LNCaP clone FGC (cell line): ENCODE measurements around the gene GAB4.
"Not testable (repeated sequence)": the region's sequence is repeated elsewhere in the genome, so short reads cannot be mapped to it uniquely, and the experiment has no call there.

Source experiments
- DNase-seq: peaks from one replicate; pipeline ENCODE4 v3.0.0-alpha.2; 2011; ENCODE audit warnings: low read depth
- H3K4me3 ChIP-seq: 2 replicates; pipeline ENCODE4 v1.5.1; 2011; ENCODE audit warnings: mild to moderate bottlenecking, low read depth, low read length, control low read depth
- TF ChIP-seq, protein P1 (sequence below): IDR thresholded peaks from 2 replicates; pipeline ENCODE4 v1.5.1; 2012; ENCODE audit warnings: mild to moderate bottlenecking; ENCODE audit not compliant: control insufficient read depth, insufficient read depth; ENCODE audit errors: extremely low read depth

GAB4 gene

DNA sequence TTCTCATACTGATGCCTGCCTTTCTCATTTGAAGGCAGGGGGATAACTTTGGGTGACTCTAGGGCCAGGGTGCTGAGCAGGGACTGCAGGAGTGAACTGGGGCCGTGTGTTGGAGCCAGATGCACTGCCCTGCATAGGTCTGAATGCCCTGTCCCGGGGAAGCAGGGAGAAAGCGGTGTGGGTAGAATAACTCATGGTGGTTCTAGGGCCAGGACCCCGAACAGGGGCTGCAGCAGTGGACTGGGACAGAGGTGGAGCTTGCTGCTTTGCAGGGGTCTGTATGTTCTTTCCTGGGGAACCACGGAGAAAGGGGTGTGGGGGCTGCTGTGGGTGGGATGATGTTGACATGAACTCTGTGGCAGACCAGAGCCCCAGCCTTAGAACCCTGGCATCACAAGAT is 52.9 kb downstream of the GAB4 start:
- TF ChIP-seq, protein P1, sequence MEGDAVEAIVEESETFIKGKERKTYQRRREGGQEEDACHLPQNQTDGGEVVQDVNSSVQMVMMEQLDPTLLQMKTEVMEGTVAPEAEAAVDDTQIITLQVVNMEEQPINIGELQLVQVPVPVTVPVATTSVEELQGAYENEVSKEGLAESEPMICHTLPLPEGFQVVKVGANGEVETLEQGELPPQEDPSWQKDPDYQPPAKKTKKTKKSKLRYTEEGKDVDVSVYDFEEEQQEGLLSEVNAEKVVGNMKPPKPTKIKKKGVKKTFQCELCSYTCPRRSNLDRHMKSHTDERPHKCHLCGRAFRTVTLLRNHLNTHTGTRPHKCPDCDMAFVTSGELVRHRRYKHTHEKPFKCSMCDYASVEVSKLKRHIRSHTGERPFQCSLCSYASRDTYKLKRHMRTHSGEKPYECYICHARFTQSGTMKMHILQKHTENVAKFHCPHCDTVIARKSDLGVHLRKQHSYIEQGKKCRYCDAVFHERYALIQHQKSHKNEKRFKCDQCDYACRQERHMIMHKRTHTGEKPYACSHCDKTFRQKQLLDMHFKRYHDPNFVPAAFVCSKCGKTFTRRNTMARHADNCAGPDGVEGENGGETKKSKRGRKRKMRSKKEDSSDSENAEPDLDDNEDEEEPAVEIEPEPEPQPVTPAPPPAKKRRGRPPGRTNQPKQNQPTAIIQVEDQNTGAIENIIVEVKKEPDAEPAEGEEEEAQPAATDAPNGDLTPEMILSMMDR: no peak
- DNase-seq: no peak
- H3K4me3 ChIP-seq: no peak overlapping the region

DNA sequence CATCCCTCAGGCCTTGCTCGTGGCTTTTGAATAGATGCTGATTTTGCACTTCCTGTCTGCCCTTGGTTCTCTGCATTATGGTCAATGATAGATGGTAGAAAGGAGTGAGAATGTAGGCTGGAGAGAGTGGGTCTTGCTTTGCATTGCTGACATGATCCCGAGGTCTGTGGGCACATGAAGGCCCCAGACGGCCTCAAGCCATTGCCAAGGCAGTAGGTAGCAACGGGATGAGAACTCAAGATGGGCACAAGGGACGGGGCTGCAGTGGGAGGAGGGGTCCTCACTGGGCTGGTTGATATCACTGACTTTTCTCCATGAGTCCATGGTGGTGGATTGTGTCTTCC is 54.0 kb downstream of the GAB4 start:
- no peak overlapping the region for H3K4me3 ChIP-seq
- TF ChIP-seq, protein P1: no peak
- DNase-seq: no peak

DNA sequence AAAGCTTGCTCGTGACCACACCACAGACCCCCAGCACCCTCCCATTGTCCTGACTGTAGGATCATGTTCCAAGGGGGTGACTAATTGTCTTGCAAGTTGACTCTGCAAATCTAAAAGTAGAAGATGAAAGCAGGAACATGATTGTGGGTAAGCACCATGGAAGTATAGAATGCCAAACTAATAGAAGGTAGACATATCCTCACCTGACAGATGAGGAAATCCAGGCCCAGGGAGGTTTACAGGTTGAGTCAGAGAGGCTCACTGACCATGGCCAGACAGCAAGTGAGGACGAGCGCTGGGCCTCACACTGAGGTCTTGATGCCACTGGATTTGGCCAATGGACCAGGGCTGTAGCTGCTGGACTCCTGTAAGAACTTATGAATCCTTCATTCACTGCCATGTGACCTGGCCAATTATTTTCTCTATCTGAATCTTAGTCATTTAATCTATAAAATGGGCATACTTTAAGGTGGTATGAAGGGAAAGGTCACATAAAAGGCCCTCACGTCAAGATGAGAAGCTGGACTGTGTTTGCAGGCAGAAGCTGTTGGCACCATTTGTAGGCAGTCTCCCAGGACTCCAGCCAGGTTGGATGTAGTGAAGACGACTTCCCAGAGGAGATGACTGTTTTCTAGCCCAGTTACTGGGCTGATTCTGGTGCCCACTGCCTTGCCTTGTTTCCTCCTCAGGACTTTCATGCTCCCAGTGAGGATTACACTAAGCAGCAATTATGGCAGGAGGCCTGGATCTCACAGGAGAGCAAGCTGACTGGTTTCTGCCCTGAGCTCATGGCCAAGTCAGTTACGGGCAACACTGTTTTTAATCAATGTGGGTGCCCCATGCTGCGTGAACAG is 54.6 kb downstream of the GAB4 start:
- no peak for DNase-seq
- no peak overlapping the region for H3K4me3 ChIP-seq

DNA sequence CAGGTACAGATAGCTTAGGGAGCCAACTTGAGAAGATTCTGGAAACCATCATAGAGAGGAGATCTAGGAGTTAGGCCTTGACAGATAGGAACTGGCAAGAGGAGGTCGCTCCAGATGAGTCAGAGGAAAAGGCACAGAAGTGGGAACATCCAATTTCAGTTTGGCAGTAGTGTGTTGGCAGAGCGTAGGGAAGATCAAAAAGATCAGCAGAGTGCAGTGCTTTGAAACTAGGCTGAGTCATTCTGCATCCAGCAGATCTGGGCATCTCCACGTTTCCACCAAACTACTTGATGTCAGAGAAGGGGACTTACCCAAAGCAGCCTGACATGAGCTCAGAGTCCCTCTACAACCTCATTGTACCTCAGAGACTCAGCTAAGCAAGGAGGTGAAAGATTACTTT is 58.5 kb downstream of the GAB4 start:
- no peak for DNase-seq
- no peak overlapping the region for H3K4me3 ChIP-seq
- TF ChIP-seq, protein P1: no peak

More for the DNA sequence above, 54.6 kb downstream of the GAB4 start:
- TF ChIP-seq, protein P1: no peak

DNA sequence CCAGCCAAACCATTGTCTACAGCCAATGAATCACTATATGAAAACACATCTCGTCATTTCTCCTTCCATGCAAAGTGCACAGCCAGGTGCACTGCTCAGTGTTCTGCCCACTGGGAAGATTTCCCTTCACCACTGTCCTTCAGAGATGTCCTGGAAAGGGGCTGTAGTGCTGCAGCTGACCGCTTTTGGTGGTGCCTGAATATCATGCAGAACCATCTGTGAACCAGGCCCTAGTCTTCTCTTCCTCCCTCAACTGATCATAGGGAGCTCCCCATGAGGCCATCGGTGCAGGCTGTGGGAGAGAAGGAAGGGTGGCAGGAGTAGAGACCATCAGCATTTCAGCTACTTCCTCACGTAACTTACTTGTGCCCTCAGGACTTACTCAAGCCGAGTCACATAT is 70.2 kb downstream of the GAB4 start:
- TF ChIP-seq, protein P1: no peak
- DNase-seq: no peak
- no peak overlapping the region for H3K4me3 ChIP-seq

DNA sequence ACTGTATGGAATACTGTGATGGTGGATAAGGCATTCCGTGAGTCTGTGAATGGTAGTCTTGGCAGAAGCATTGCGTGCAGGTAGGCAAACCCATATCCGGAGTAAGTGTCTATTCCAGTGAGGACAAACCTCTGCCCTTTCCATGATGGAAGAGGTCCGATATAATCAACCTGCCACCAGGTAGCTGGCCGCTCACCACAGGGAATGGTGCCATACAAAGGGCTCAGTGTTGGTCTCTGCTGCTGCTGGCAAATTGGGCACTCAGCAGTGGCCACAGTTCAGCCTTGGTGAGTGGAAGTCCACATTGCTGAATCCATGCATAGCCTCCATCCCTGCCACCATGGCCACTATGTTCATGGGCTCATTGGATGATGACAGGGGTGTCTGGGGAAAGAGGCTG is 70.8 kb downstream of the GAB4 start:
- not testable (repeated sequence) for DNase-seq, H3K4me3 ChIP-seq

DNA sequence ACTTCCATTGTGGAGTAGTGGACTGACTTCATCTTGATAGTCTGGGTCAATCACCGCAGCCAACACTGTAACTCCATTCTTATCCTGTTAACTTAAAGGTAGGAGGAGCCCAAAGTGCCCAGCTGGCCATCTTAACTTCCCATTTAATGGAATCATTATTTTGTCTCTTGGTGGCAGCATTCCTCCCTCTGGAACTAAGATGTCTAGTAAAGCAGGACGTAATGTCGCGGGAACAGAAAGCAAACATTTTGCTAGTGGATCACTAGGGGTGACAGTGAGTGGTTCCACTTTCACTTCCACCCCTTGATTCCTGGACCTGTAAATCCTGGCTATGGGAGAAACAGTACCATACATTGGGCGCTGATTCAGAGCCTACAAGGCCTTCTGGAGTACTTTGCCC is 71.4 kb downstream of the GAB4 start:
- TF ChIP-seq, protein P1: no peak
- DNase-seq: no peak
- H3K4me3 ChIP-seq: no peak overlapping the region
